HG03159 (cell line): ENCODE results near the gene DUS2.
"Not testable (repeated sequence)": the region's sequence is repeated elsewhere in the genome, so short reads cannot be mapped to it uniquely, and the experiment has no call there.

Source experiments
- ATAC-seq: cut with Tn5 transposase; IDR thresholded peaks from one replicate; pipeline ENCODE4 v1.9.1; 2021; ENCODE audit warnings: mild to moderate bottlenecking, moderate library complexity; ENCODE audit not compliant: unreplicated experiment

Gene DUS2

GRCh38 chr16:68022728-68023537 is at the start of gene DUS2, which contains the start of gene DDX28:
TSS of gene DUS2 (plus strand) at chr16:68023284. CDS start at chr16:68038024, 14,740 bp downstream.
TSS of gene DDX28 (minus strand) at chr16:68023232. CDS start at chr16:68023202, 30 bp downstream.
- peak; percentile 76 for ATAC-seq

GRCh38 chr16:67975321-67976105 is 47.6 kb upstream of the DUS2 start:
- no peak for ATAC-seq

- ATAC-seq, result no peak
These were observed 46.9 kb upstream of the DUS2 start for GRCh38 chr16:67976205-67976604.

GRCh38 chr16:67977005-67977404 is 46.1 kb upstream of the DUS2 start:
- ATAC-seq, result no peak

GRCh38 chr16:67977469-67978227 is 45.4 kb upstream of the DUS2 start:
- no peak for ATAC-seq

- ATAC-seq, result no peak
These were observed 43.0 kb upstream of the DUS2 start, which contains the start of gene DPEP3 for GRCh38 chr16:67979955-67980678. TSS of gene DPEP3 (minus strand) at chr16:67980499. CDS start at chr16:67980380, 119 bp downstream.

GRCh38 chr16:67982011-67982696 is 40.9 kb upstream of the DUS2 start:
- no peak for ATAC-seq

- ATAC-seq, result no peak
These were observed 36.1 kb upstream of the DUS2 start for GRCh38 chr16:67986949-67987348.

GRCh38 chr16:67987460-67988160 is 35.5 kb upstream of the DUS2 start:
- ATAC-seq, result no peak

GRCh38 chr16:67988675-67989074 is 34.4 kb upstream of the DUS2 start:
- ATAC-seq, result no peak

- ATAC-seq, result no peak
These were observed 33.6 kb upstream of the DUS2 start for GRCh38 chr16:67989322-67990017.

- no peak for ATAC-seq
These were observed 33.1 kb upstream of the DUS2 start for GRCh38 chr16:67990018-67990386.

GRCh38 chr16:67992661-67993206 is 30.4 kb upstream of the DUS2 start:
- no peak for ATAC-seq

GRCh38 chr16:67993207-67994039 is 29.7 kb upstream of the DUS2 start:
- ATAC-seq, result peak; percentile 65

- not testable (repeated sequence) for ATAC-seq
These were observed 29.1 kb upstream of the DUS2 start for GRCh38 chr16:67994040-67994408.

- ATAC-seq, result no peak
These were observed 27.7 kb upstream of the DUS2 start for GRCh38 chr16:67995423-67995822.

GRCh38 chr16:67996666-67997065 is 26.4 kb upstream of the DUS2 start:
- no peak for ATAC-seq
